ENCODE measurements around the gene TSPEAR.

DNA sequence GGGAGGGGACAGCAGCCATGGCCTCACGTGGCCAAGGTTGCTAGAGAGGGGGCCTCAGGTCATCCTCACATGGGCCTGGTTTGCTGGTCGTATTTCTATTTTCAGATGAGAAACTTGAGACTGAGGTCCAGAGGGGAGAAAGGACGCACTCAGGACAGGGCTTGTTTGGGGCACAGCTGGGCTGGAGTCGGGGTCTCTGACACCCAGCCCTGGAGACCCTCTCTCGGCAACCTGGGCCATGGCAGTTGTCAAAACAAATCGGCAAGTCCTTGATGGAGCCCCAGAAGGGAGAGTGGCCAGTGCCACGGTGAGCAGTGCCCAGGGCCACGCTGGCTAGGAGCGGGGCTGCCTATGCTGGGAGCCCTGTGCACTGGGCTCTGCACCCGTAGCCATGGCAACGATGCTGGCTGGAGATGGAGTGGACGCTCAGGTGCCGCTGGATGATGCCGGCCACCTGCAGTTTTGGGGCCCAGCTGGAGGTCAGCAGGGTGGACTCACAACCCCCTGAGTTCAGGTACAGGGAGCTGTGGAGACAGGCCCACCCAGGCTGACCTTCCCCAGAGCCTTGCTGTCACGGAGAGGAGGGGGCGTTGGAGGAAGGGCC, 244.9 kb downstream of the TSPEAR start:
- TF ChIP-seq CTCF (conservative IDR thresholded peaks at IDR 0.05; ENCODE audit: low read length) = no peak
- TF ChIP-seq EZH2phosphoT487 (IDR thresholded peaks at IDR 0.05; ENCODE audit: borderline replicate concordance, low read depth, low read length) = no peak

All from OCI-LY7 (cell line).